ENCODE results near the gene AICDA. TPM values are rescaled to one million over a fixed set of nuclear protein-coding genes. Genes with fewer than 3 reads are reported as not detected.

The AICDA gene
- polyA plus RNA-seq, 1 donor (not counting 4 experiments of a cell fraction or from before 2014, with no cell fraction given): not detected

DNA sequence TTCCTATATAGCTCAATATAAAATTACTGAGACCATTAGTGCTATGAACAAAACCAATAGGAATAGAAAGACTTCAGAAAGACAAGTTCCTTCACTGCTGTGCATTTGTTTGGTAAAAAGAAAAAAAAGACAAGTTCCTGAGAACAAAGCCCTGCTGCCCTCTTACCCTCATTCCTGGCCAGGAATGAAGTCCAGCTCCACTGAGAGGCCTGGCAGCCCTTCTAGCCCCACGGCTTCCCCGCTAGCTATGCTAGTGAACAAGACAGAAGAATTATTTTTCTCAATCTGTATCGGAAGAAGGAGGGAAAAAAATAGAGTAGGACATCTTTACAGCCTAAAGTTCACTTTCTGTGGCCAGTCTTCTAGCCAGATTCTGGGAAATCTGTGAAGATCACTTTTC lies 48.4 kb upstream of the AICDA start:
- H3K4me1 ChIP-seq (ENCODE audit: control insufficient read depth, extremely low read depth, insufficient read depth, low read length): peaks cover 43% of the 10 kb centered on the region
- H2AFZ ChIP-seq (ENCODE audit: control insufficient read depth, low read length): no peak overlapping the region
- FAIRE-seq (no peak), DNase-seq (ENCODE audit: low read depth, low spot score) (no peak)
- H3K4me2 ChIP-seq (ENCODE audit: control insufficient read depth, extremely low read depth, insufficient read depth, low read depth, low read length): peak overlapping the region; percentile 79
- H3K9me3 ChIP-seq (ENCODE audit: control insufficient read depth, low read depth, low read length): no peaks in the 10 kb centered on the region
- TF ChIP-seq, protein P1, sequence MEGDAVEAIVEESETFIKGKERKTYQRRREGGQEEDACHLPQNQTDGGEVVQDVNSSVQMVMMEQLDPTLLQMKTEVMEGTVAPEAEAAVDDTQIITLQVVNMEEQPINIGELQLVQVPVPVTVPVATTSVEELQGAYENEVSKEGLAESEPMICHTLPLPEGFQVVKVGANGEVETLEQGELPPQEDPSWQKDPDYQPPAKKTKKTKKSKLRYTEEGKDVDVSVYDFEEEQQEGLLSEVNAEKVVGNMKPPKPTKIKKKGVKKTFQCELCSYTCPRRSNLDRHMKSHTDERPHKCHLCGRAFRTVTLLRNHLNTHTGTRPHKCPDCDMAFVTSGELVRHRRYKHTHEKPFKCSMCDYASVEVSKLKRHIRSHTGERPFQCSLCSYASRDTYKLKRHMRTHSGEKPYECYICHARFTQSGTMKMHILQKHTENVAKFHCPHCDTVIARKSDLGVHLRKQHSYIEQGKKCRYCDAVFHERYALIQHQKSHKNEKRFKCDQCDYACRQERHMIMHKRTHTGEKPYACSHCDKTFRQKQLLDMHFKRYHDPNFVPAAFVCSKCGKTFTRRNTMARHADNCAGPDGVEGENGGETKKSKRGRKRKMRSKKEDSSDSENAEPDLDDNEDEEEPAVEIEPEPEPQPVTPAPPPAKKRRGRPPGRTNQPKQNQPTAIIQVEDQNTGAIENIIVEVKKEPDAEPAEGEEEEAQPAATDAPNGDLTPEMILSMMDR (optimal IDR thresholded peaks at IDR 0.05 in 1 of 3, IDR thresholded peaks at IDR 0.05 in 1 of 3, conservative IDR thresholded peaks at IDR 0.05 in 1 of 3; ENCODE audit: extremely low read depth in 1 of 3, insufficient read depth in 2 of 3, low read length in 3 of 3): no peak
- TF ChIP-seq EZH2 (IDR thresholded peaks at IDR 0.05; ENCODE audit: low read length): no peak
- peaks cover 11% of the 10 kb centered on the region for H3K79me2 ChIP-seq (ENCODE audit: control insufficient read depth, insufficient read depth, low read length)
- H3K27ac ChIP-seq (ENCODE audit: control insufficient read depth, insufficient read depth, low read length): peak overlapping the region; percentile 1
- H4K20me1 ChIP-seq (ENCODE audit: control insufficient read depth, extremely low read depth, insufficient read depth, low read length): no peaks in the 10 kb centered on the region
- H3K9me1 ChIP-seq (ENCODE audit: control insufficient read depth, extremely low read depth, insufficient read depth, low read length): no peaks in the 10 kb centered on the region
- H3K36me3 ChIP-seq (ENCODE audit: control insufficient read depth in 2 of 2, extremely low read depth in 1 of 2, insufficient read depth in 2 of 2, low read length in 2 of 2): no peaks in the 10 kb centered on the region
- no peaks in the 10 kb centered on the region for H3K27me3 ChIP-seq (ENCODE audit: control insufficient read depth, extremely low read depth, insufficient read depth, low read length)
- dilution Hi-C loops (cut with MboI; ENCODE audit: extremely low pct_ligation_motif_present, low sequenced_read_pairs): no loop called here
- H3K9ac ChIP-seq (ENCODE audit: control insufficient read depth, extremely low read depth, insufficient read depth, low read length): peak overlapping the region; percentile 7
- H3K4me3 ChIP-seq (ENCODE audit: control insufficient read depth in 2 of 3, extremely low read depth in 1 of 3, insufficient read depth in 2 of 3, low read depth in 1 of 3, low read length in 3 of 3): peak overlapping the region; percentile 50 to 84 (median 55)

DNA sequence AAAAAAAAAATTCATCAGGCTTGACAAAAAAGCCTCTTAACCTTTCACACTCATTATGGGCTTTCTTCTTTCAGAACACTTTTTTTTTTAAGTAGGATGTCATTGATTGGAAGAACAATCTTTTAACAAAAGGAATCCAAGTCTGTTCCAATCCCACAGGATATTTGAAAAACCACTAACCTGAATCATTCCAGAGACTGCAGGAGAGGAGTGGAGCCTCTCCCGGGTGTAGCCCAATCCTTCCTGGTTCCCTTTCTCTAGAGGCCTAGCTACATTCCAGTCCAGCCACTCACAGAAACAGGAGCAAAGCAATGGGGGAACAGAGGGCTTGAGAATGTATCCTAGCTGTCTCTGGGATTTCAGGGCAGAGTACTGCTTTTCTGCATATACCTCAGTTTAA lies 45.7 kb upstream of the AICDA start:
- TF ChIP-seq, protein P1 (optimal IDR thresholded peaks at IDR 0.05 in 1 of 3, IDR thresholded peaks at IDR 0.05 in 1 of 3, conservative IDR thresholded peaks at IDR 0.05 in 1 of 3; ENCODE audit: extremely low read depth in 1 of 3, insufficient read depth in 2 of 3, low read length in 3 of 3): no peak
- TF ChIP-seq EZH2 (IDR thresholded peaks at IDR 0.05; ENCODE audit: low read length): no peak

More for the DNA sequence above, 45.7 kb upstream of the AICDA start:
- dilution Hi-C loops (cut with MboI; ENCODE audit: extremely low pct_ligation_motif_present, low sequenced_read_pairs): no loop called here
- Histone ChIP-seq H3K9me3 (ENCODE audit: control insufficient read depth, low read depth, low read length) (no peaks in the 10 kb centered on the region), H2AFZ (ENCODE audit: control insufficient read depth, low read length) (no peak overlapping the region), H3K4me2 (ENCODE audit: control insufficient read depth, extremely low read depth, insufficient read depth, low read depth, low read length) (peak overlapping the region; percentile 18), H3K9me1 (ENCODE audit: control insufficient read depth, extremely low read depth, insufficient read depth, low read length) (no peaks in the 10 kb centered on the region), H3K4me1 (ENCODE audit: control insufficient read depth, extremely low read depth, insufficient read depth, low read length) (peaks cover 42% of the 10 kb centered on the region), H3K4me3 (ENCODE audit: control insufficient read depth in 2 of 3, extremely low read depth in 1 of 3, insufficient read depth in 2 of 3, low read depth in 1 of 3, low read length in 3 of 3) (no peak overlapping the region), H4K20me1 (ENCODE audit: control insufficient read depth, extremely low read depth, insufficient read depth, low read length) (no peaks in the 10 kb centered on the region), H3K36me3 (ENCODE audit: control insufficient read depth in 2 of 2, extremely low read depth in 1 of 2, insufficient read depth in 2 of 2, low read length in 2 of 2) (peaks cover 5 to 10% of the 10 kb centered on the region in 2 experiments), H3K79me2 (ENCODE audit: control insufficient read depth, insufficient read depth, low read length) (peaks cover 11% of the 10 kb centered on the region), H3K27me3 (ENCODE audit: control insufficient read depth, extremely low read depth, insufficient read depth, low read length) (no peaks in the 10 kb centered on the region), H3K27ac (ENCODE audit: control insufficient read depth, insufficient read depth, low read length) (peak overlapping the region; percentile 77), H3K9ac (ENCODE audit: control insufficient read depth, extremely low read depth, insufficient read depth, low read length) (peak overlapping the region; percentile 54)
- DNase-seq (ENCODE audit: low read depth, low spot score) (no peak), FAIRE-seq (peak; percentile 84)

All from keratinocyte (primary cell).